ENCODE results near the gene EPS8L2. TPM values are rescaled to one million over a fixed set of nuclear protein-coding genes. Genes with fewer than 3 reads are reported as not detected.

Gene EPS8L2
- total and polyA plus RNA-seq, 10 donors, result 4.2 to 14.7 (median 7.3) TPM

DNA sequence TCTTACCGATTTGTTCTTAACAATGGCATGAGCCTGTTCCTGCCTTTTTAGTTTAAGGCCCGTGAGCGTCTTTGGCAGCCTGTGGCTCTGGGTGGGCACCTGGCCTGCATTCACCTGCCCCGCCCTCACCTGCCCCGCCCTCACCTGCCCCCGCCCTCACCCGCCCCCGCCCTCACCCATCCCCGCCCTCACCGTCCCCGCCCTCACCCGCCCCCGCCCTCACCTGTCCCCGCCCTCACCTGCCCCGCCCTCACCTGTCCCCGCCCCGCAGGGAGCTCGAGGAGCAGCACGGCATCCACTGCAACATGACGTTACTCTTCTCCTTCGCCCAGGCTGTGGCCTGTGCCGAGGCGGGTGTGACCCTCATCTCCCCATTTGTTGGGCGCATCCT, 57.0 kb downstream of the EPS8L2 start:
- TF ChIP-seq POLR2A (IDR thresholded peaks at IDR 0.05) (no peak), POLR2AphosphoS5 (IDR thresholded peaks at IDR 0.05) (no peak)
- TF ChIP-seq, protein P1, sequence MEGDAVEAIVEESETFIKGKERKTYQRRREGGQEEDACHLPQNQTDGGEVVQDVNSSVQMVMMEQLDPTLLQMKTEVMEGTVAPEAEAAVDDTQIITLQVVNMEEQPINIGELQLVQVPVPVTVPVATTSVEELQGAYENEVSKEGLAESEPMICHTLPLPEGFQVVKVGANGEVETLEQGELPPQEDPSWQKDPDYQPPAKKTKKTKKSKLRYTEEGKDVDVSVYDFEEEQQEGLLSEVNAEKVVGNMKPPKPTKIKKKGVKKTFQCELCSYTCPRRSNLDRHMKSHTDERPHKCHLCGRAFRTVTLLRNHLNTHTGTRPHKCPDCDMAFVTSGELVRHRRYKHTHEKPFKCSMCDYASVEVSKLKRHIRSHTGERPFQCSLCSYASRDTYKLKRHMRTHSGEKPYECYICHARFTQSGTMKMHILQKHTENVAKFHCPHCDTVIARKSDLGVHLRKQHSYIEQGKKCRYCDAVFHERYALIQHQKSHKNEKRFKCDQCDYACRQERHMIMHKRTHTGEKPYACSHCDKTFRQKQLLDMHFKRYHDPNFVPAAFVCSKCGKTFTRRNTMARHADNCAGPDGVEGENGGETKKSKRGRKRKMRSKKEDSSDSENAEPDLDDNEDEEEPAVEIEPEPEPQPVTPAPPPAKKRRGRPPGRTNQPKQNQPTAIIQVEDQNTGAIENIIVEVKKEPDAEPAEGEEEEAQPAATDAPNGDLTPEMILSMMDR (IDR thresholded peaks at IDR 0.05 in 8 of 11, conservative IDR thresholded peaks at IDR 0.05 in 3 of 11), result no peak
- DNase-seq, result no peak
- Histone ChIP-seq H3K36me3 (peaks cover 3 to 100% (median 83%) of the 10 kb centered on the region in 6 donors), H3K4me3 (no peak overlapping the region), H3K27me3 (replicated peaks in 1 of 7) (no peaks in the 10 kb centered on the region), H3K27ac (no peak overlapping the region), H3K4me1 (peaks cover 0 to 12% (median 0%) of the 10 kb centered on the region in 6 donors), H3K9me3 (no peaks in the 10 kb centered on the region)
- WGBS, 5 donors, result 83 to 97% (median 89%) methylated on average over 11 to 24 of the region's 24 CpGs
- intact Hi-C loops (cut with DNase I; ENCODE audit: low total_unique reads), result no loop called here

DNA sequence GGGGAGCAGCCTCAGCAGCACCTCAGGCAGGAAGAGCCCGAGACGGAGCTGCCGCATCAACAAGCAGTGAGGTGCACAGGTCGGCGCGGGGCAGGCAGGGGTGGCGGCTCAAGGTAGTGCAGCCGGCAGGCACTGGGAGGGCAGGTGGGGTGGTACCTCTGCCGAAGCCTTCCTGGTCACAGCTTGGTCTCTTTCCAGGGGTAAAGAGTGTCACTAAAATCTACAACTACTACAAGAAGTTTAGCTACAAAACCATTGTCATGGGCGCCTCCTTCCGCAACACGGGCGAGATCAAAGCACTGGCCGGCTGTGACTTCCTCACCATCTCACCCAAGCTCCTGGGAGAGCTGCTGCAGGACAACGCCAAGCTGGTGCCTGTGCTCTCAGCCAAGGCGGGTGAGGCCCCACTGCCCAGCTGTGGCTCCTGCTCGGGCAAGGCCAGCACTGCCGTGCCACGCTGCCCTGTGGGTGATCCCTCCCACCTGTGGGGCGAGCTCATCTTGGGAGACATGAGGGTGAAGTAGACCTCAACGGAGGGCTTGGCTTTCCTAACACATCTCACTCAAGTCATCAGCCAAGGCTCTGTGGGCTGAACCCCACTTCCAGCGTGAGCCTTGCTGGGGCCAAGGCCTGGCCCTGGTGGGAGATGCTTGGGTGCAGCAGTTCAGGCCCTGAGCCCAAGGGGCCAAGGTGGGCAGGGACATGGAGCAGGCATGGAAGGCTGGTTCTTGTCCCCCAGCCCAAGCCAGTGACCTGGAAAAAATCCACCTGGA, 57.7 kb downstream of the EPS8L2 start:
- 82 to 93% (median 89%) methylated on average over 17 to 22 of the region's 22 CpGs for WGBS, 5 donors
- TF ChIP-seq POLR2AphosphoS5 (IDR thresholded peaks at IDR 0.05), result peak; percentile 26 to 81 (median 46)
- TF ChIP-seq, protein P1 (IDR thresholded peaks at IDR 0.05 in 8 of 11, conservative IDR thresholded peaks at IDR 0.05 in 3 of 11), result no peak
- no peak for TF ChIP-seq POLR2A (IDR thresholded peaks at IDR 0.05)
- Histone ChIP-seq H3K4me1 (peaks cover 0 to 12% (median 0%) of the 10 kb centered on the region in 6 donors), H3K27me3 (replicated peaks in 1 of 7) (no peaks in the 10 kb centered on the region), H3K4me3 (no peak overlapping the region), H3K36me3 (peaks cover 3 to 100% (median 77%) of the 10 kb centered on the region in 6 donors), H3K9me3 (no peaks in the 10 kb centered on the region), H3K27ac (no peak overlapping the region)
- peak; percentile 76 for DNase-seq
- intact Hi-C loops (cut with DNase I; ENCODE audit: low total_unique reads), result no loop called here

DNA sequence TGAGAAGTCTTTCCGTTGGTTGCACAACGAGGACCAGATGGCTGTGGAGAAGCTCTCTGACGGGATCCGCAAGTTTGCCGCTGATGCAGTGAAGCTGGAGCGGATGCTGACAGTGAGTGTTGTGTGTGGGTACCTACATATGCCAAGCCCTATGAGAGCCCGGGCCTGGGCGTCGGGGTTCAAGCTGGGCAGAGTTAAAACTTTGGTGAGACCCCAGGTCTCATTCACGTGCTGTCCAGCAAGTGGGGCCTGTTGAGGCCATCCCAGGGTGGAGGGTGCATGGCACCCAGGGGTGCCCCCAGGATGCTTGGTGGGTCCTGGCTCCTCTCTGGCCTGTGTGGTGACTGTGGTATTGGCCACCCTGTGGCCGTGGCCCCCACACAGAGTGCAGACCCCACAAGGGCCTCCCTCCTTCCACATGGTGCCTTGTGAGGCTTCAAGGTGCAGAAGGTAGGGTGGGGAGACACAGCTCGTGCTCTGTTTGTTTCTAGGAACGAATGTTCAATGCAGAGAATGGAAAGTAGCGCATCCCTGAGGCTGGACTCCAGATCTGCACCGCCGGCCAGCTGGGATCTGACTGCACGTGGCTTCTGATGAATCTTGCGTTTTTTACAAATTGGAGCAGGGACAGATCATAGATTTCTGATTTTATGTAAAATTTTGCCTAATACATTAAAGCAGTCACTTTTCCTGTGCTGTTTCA, 58.4 kb downstream of the EPS8L2 start:
- DNase-seq, result no peak
- intact Hi-C loops (cut with DNase I; ENCODE audit: low total_unique reads), result no loop called here
- no peak overlapping the region for H3K27ac ChIP-seq
- no peaks in the 10 kb centered on the region for H3K9me3 ChIP-seq
- peaks cover 3 to 100% (median 70%) of the 10 kb centered on the region in 6 donors for H3K36me3 ChIP-seq
- 85 to 93% (median 90%) methylated on average over 16 to 18 of the region's 18 CpGs for WGBS, 5 donors
- H3K27me3 ChIP-seq (replicated peaks in 1 of 7), result no peaks in the 10 kb centered on the region
- TF ChIP-seq POLR2A (IDR thresholded peaks at IDR 0.05) (no peak), POLR2AphosphoS5 (IDR thresholded peaks at IDR 0.05) (no peak)
- TF ChIP-seq, protein P1 (IDR thresholded peaks at IDR 0.05 in 8 of 11, conservative IDR thresholded peaks at IDR 0.05 in 3 of 11), result no peak
- H3K4me3 ChIP-seq, result no peak overlapping the region
- H3K4me1 ChIP-seq, result peaks cover 0 to 12% (median 0%) of the 10 kb centered on the region in 6 donors

All from spleen (tissue), 11 donors.